Breast epithelium (tissue), 4 donors: ENCODE results near the gene CHL1. TPM values are rescaled to one million over a fixed set of nuclear protein-coding genes. Genes with fewer than 3 reads are reported as not detected.
A peak's percentile ranks its signal among the peaks of the same experiment; 100 is the strongest.

Experiments used
- DNase-seq, 2 donors: peaks; one replicate each; pipeline ENCODE4 v3.0.0-alpha.2; 2019; ENCODE audit warnings: low spot score in 2 of 2
- H3K27ac ChIP-seq, 2 donors: fragments of 200-600 bp; sonication (generic) in 1 of 2; one replicate each; pipeline ENCODE4 v1.5.1; 2016 to 2019; ENCODE audit warnings: mild to moderate bottlenecking in 1 of 2
- H3K27me3 ChIP-seq, 2 donors: fragments of 200-600 bp; sonication (generic) in 1 of 2; one replicate each; pipeline versions ENCODE4 v1.5.1 to v1.6.0; 2017 to 2019; ENCODE audit warnings: control low read depth in 1 of 2, mild to moderate bottlenecking in 1 of 2
- H3K36me3 ChIP-seq: fragments of 200-600 bp; one replicate; pipeline ENCODE4 v1.5.1; 2019
- H3K4me1 ChIP-seq, 2 donors: fragments of 200-600 bp; sonication (generic); one replicate each; pipeline ENCODE4 v1.5.1; 2016 to 2019; ENCODE audit warnings: control low read depth in 1 of 2
- H3K4me3 ChIP-seq, 3 donors: fragments of 200-600 bp; sonication (generic); 1 replicate in 2 of 3; 2 replicates in 1 of 3; pipeline ENCODE4 v1.5.1; 2016 to 2019; ENCODE audit warnings: mild to moderate bottlenecking in 3 of 3, moderate library complexity in 2 of 3
- H3K9me3 ChIP-seq, 2 donors: fragments of 200-600 bp; sonication (generic) in 1 of 2; one replicate each; pipeline ENCODE4 v1.5.1; 2016 to 2019; ENCODE audit warnings: control low read depth in 1 of 2
- POLR2A ChIP-seq: fragments of 450-650 bp; IDR thresholded peaks from one replicate; pipeline ENCODE4 v1.6.1; 2016; ENCODE audit warnings: antibody characterized with exemption, mild to moderate bottlenecking, moderate library complexity
- POLR2AphosphoS5 ChIP-seq, 3 donors: sonication (generic); formaldehyde crosslinking; IDR thresholded peaks; one replicate each; pipeline ENCODE4 v1.6.1; 2017; ENCODE audit warnings: antibody characterized with exemption in 3 of 3
- intact Hi-C: fragments of 100-400 bp; cut with DNase I; formaldehyde crosslinking; loops from one replicate; pipeline ENCODE4 v1.15.1; 2023; ENCODE audit warnings: low total_unique reads
- total RNA-seq, 3 donors: library from RNA; depleted of rRNA; stranded (reverse); fragments of >200 nt; gene quantifications; one replicate each; pipeline ENCODE4 v1.1.0, GENCODE V29; 2016
- TF ChIP-seq, protein P1 (sequence below), 3 donors: fragments of 450-650 bp; IDR thresholded peaks; one replicate each; pipeline ENCODE4 v1.5.1; 2016 to 2017; ENCODE audit warnings: antibody characterized with exemption in 3 of 3, mild to moderate bottlenecking in 3 of 3, moderate library complexity in 3 of 3

Gene CHL1
- total RNA-seq, 3 donors from 2014 or later = 34.8 to 49.8 (median 40.3) TPM

DNA sequence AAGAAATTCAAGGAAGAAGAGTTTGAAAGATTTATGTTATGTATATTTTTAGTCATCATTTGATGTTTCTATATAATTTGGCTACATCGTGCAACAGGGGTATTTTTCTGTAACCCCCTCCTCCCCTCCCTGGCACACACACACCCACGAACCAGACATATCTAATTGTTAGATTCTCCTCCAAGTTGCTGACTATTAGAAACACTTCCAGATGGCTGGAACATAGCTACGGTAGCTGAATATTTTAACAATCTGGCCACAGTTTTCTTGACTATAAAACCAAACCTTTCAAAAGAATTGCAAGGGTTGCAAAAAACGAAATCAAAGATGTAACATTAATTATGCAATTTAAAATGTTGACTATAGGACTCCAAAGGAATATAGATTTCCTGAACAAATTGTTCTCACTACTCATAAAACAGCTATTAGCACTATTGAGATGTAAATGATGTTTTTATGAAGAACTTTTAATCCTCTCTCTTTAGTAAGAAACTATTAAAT is 154.4 kb downstream of the CHL1 start:
- no peaks in the 10 kb centered on the region for H3K9me3 ChIP-seq
- no peak overlapping the region for H3K27ac ChIP-seq
- H3K4me3 ChIP-seq = no peak overlapping the region
- intact Hi-C loops = no loop called here
- DNase-seq = no peak
- TF ChIP-seq POLR2AphosphoS5 (IDR thresholded peaks at IDR 0.05) = no peak
- TF ChIP-seq, protein P1, sequence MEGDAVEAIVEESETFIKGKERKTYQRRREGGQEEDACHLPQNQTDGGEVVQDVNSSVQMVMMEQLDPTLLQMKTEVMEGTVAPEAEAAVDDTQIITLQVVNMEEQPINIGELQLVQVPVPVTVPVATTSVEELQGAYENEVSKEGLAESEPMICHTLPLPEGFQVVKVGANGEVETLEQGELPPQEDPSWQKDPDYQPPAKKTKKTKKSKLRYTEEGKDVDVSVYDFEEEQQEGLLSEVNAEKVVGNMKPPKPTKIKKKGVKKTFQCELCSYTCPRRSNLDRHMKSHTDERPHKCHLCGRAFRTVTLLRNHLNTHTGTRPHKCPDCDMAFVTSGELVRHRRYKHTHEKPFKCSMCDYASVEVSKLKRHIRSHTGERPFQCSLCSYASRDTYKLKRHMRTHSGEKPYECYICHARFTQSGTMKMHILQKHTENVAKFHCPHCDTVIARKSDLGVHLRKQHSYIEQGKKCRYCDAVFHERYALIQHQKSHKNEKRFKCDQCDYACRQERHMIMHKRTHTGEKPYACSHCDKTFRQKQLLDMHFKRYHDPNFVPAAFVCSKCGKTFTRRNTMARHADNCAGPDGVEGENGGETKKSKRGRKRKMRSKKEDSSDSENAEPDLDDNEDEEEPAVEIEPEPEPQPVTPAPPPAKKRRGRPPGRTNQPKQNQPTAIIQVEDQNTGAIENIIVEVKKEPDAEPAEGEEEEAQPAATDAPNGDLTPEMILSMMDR (IDR thresholded peaks at IDR 0.05) = no peak
- no peak for TF ChIP-seq POLR2A
- no peaks in the 10 kb centered on the region for H3K36me3 ChIP-seq
- no peaks in the 10 kb centered on the region for H3K4me1 ChIP-seq
- H3K27me3 ChIP-seq = no peaks in the 10 kb centered on the region

DNA sequence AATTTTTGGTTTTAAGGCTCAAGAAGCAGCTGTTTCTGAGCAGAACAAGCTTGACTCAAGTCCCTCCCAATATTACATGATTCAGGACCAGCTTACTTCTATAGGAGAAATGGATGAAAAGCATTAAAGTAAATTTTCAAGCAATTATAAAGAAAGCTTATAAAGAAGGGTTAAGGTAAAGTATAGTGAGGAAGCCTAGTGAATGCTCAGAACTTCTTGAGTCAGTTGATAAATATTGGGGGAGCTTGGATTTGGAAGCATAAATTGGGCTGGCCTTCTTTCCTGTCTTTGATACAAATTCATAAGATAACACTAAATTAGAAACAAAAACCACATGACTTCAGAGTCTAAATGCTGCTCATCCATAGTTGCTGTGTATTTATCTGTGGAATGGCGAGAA is 156.0 kb downstream of the CHL1 start:
- H3K27ac ChIP-seq = no peak overlapping the region
- no peaks in the 10 kb centered on the region for H3K4me1 ChIP-seq
- H3K4me3 ChIP-seq = no peak overlapping the region
- TF ChIP-seq, protein P1 (IDR thresholded peaks at IDR 0.05) = no peak
- no peak for TF ChIP-seq POLR2A
- no peak for TF ChIP-seq POLR2AphosphoS5 (IDR thresholded peaks at IDR 0.05)
- no peak for DNase-seq
- no peaks in the 10 kb centered on the region for H3K27me3 ChIP-seq
- intact Hi-C loops = no loop called here
- no peaks in the 10 kb centered on the region for H3K9me3 ChIP-seq
- no peaks in the 10 kb centered on the region for H3K36me3 ChIP-seq

DNA sequence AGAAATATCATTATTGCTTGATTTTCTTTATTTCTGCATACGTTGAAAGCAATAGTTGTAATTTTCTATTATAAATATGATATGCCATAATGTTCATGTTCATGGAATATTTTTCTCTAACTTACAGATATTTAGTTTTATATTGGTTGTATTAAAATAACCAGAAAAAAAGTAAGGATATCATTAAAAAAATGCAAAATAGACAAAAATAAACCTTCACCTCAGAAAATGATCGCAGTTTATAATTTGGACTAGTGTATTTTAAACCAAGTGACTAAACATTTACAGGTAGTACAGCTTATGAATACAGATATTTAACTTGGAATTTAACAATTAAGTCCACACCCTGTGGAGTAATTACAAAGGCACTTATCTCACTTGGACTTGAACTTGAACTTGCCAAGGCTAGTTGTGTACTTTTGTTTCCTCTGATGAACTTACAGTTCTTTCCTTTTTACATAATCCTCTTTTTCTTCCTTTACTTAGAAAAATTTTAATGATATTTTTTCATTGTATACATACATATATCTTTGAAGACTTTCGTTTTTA is 156.7 kb downstream of the CHL1 start:
- Histone ChIP-seq H3K4me3 (no peak overlapping the region), H3K27me3 (no peaks in the 10 kb centered on the region), H3K36me3 (no peaks in the 10 kb centered on the region), H3K27ac (no peak overlapping the region), H3K4me1 (no peaks in the 10 kb centered on the region), H3K9me3 (no peaks in the 10 kb centered on the region)
- no peak for DNase-seq
- intact Hi-C loops = no loop called here
- no peak for TF ChIP-seq POLR2AphosphoS5 (IDR thresholded peaks at IDR 0.05)
- TF ChIP-seq, protein P1 (IDR thresholded peaks at IDR 0.05) = no peak
- TF ChIP-seq POLR2A = no peak

DNA sequence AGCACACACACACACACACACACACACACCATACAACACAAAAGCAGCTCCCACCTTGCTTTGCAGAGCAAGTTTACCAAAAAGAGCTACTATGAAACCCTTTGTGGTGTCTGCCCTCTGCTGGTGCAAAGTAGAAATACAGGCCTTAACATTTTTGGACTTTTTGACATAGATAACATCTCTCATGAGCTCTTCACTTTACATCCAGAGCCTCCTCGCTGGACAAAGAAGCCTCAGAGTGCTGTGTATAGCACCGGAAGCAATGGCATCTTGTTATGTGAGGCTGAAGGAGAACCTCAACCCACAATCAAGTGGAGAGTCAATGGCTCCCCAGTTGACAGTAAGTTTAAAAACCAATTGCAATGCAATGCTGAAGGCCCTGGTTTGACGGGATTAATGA is 157.9 kb downstream of the CHL1 start:
- Histone ChIP-seq H3K27ac (no peak overlapping the region), H3K36me3 (no peaks in the 10 kb centered on the region), H3K4me1 (no peaks in the 10 kb centered on the region), H3K27me3 (no peaks in the 10 kb centered on the region), H3K9me3 (no peaks in the 10 kb centered on the region), H3K4me3 (no peak overlapping the region)
- no peak for DNase-seq
- TF ChIP-seq, protein P1 (IDR thresholded peaks at IDR 0.05) = peak; percentile 69 to 87 (median 80)
- TF ChIP-seq POLR2AphosphoS5 (IDR thresholded peaks at IDR 0.05) = no peak
- TF ChIP-seq POLR2A = no peak
- intact Hi-C loops = no loop called here

DNA sequence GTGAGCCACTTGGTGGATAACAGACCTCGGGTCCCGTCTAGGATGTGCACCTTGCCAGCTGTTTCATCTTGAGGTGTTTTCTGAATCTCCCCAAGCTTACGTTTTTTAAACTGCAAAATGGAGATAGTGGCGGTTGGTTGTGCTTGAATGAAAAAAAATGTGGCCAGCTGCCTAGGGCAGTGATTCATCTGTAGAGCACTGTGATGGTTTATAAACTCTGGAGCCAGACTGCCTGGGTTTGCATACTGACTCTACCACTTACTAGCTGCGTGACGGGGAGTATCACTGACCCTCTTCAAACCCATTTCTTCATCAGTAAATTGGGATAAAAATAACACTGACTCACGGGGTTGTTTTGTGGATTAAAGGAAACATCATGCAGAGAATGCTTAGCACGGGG is 159.1 kb downstream of the CHL1 start:
- Histone ChIP-seq H3K27me3 (no peaks in the 10 kb centered on the region), H3K36me3 (no peaks in the 10 kb centered on the region), H3K27ac (no peak overlapping the region), H3K4me1 (no peaks in the 10 kb centered on the region), H3K4me3 (no peak overlapping the region), H3K9me3 (no peaks in the 10 kb centered on the region)
- no peak for DNase-seq
- TF ChIP-seq, protein P1 (IDR thresholded peaks at IDR 0.05) = no peak
- TF ChIP-seq POLR2A = no peak
- no peak for TF ChIP-seq POLR2AphosphoS5 (IDR thresholded peaks at IDR 0.05)
- intact Hi-C loops = no loop called here
